Activated gamma-delta T cell treated with Interleukin-2 at 50 U/mL for 16 hours (primary cell): ENCODE results near the gene ZBTB24.

ENCODE experiments used
- DNase-seq: peaks from one replicate; pipeline ENCODE4 v3.0.0-alpha.2; 2020

Gene ZBTB24

GRCh38 chr6:109498052-109498451 is 15.0 kb upstream of the ZBTB24 start:
- DNase-seq = no peak

GRCh38 chr6:109496036-109496772 is 13.2 kb upstream of the ZBTB24 start:
- DNase-seq = no peak

- DNase-seq = no peak
These were observed 10.8 kb upstream of the ZBTB24 start for GRCh38 chr6:109493865-109494264.

GRCh38 chr6:109491207-109491938 is 8.4 kb upstream of the ZBTB24 start:
- DNase-seq = peak; percentile 23

- no peak for DNase-seq
These were observed 7.7 kb upstream of the ZBTB24 start for GRCh38 chr6:109490713-109491112.

- no peak for DNase-seq
These were observed 5.0 kb upstream of the ZBTB24 start for GRCh38 chr6:109488001-109488400.

GRCh38 chr6:109486068-109486467 is 3.0 kb upstream of the ZBTB24 start:
- no peak for DNase-seq

GRCh38 chr6:109485266-109485935 is 2.4 kb upstream of the ZBTB24 start:
- DNase-seq = no peak

- no peak for DNase-seq
These were observed 1.1 kb upstream of the ZBTB24 start for GRCh38 chr6:109484122-109484521.

GRCh38 chr6:109483735-109484057 is 677 bp upstream of the ZBTB24 start:
- DNase-seq = no peak

GRCh38 chr6:109480993-109481480 is 2.0 kb downstream of the ZBTB24 start:
- no peak for DNase-seq

GRCh38 chr6:109478841-109479624 is 4.0 kb downstream of the ZBTB24 start:
- no peak for DNase-seq

GRCh38 chr6:109478222-109478805 is 4.7 kb downstream of the ZBTB24 start:
- no peak for DNase-seq

GRCh38 chr6:109477725-109478124 is 5.3 kb downstream of the ZBTB24 start:
- DNase-seq = no peak

GRCh38 chr6:109477184-109477583 is 5.8 kb downstream of the ZBTB24 start:
- no peak for DNase-seq

- no peak for DNase-seq
These were observed 7.4 kb downstream of the ZBTB24 start for GRCh38 chr6:109475625-109476024.

- no peak for DNase-seq
These were observed 8.0 kb downstream of the ZBTB24 start for GRCh38 chr6:109474995-109475394.

GRCh38 chr6:109473120-109473519 is 9.9 kb downstream of the ZBTB24 start:
- no peak for DNase-seq

GRCh38 chr6:109472132-109472995 is 10.7 kb downstream of the ZBTB24 start:
- no peak for DNase-seq

GRCh38 chr6:109471105-109471810 is 11.8 kb downstream of the ZBTB24 start:
- DNase-seq = no peak

GRCh38 chr6:109469591-109470189 is 13.3 kb downstream of the ZBTB24 start:
- no peak for DNase-seq
